ENCODE measurements around the gene CEMIP. TPM values are rescaled to one million over a fixed set of nuclear protein-coding genes. Genes with fewer than 3 reads are reported as not detected.

Gene CEMIP
- total RNA-seq (2014; rRNA removed; shearing (Covaris generic)) (not detected in 2 replicates), total RNA-seq (2022) (not detected in 2 replicates), Bru-seq, nascent RNA (not detected), BruChase-seq, experiment 1, labeled RNA remaining after a 6-hour chase (percentile 2 among the genes with signal in this experiment), BruChase-seq, experiment 2, labeled RNA remaining after a 2-hour chase (percentile 2 among the genes with signal in this experiment)
- long read RNA-seq, result 0 reads

- Histone ChIP-seq H3K4me3 (ENCODE audit: low read depth, low read length, poor library complexity, severe bottlenecking) (no peak within 1 kb of the TSS), H4K20me1 (ENCODE audit: insufficient read depth, low read length) (no peaks in the 10 kb centered on the region), H2AFZ (ENCODE audit: low read length) (no peak within 1 kb of the TSS), H3K4me1 (ENCODE audit: insufficient read depth, low read length, poor library complexity, severe bottlenecking) (no peaks in the 10 kb centered on the region), H3K9me3 (ENCODE audit: low read length) (no peaks in the 10 kb centered on the region), H3K79me2 (ENCODE audit: insufficient read depth, low read depth, low read length) (no peaks in the 10 kb centered on the region), H3K9me2 (ENCODE audit: insufficient read depth, low read length) (no peaks in the 10 kb centered on the region), H3K4me2 (ENCODE audit: low read length) (no peak within 1 kb of the TSS), H3K36me3 (ENCODE audit: insufficient read depth, low read length) (no peaks in the 10 kb centered on the region), H3K27ac (ENCODE audit: low read depth, low read length, poor library complexity, severe bottlenecking) (no peak within 1 kb of the TSS)
- no TSS peak for BruUV-seq (replicated peaks)
- intact Hi-C loops (cut with micrococcal nuclease; ENCODE audit: unreplicated experiment), result loop anchor here (10.0 kb wide), 1 partner anchor 214 kb away; no protein-coding TSS in a partner anchor
- ChIA-PET POLR2A (no interaction called here), CTCF (ENCODE audit: unreplicated experiment) (no interaction called here)
- peak; percentile 42 for TF ChIP-seq CTCF (conservative IDR thresholded peaks at IDR 0.05; ENCODE audit: low read length)
- no peak for TF ChIP-seq EZH2phosphoT487 (IDR thresholded peaks at IDR 0.05; ENCODE audit: borderline replicate concordance, low read depth, low read length)
- no peak for DNase-seq (ENCODE audit: low spot score)
These were observed at the start of gene CEMIP for GRCh38 chr15:80778964-80779657. Gene CEMIP (plus strand): TSS chr15:80779370. CDS start chr15:80873880, 94,510 bp downstream.

- POLR2A ChIA-PET, result no interaction called here
- Histone ChIP-seq H2AFZ (ENCODE audit: low read length) (no peak overlapping the region), H3K27ac (ENCODE audit: low read depth, low read length, poor library complexity, severe bottlenecking) (no peak overlapping the region), H3K9me3 (ENCODE audit: low read length) (no peaks in the 10 kb centered on the region), H4K20me1 (ENCODE audit: insufficient read depth, low read length) (no peaks in the 10 kb centered on the region), H3K4me1 (ENCODE audit: insufficient read depth, low read length, poor library complexity, severe bottlenecking) (no peaks in the 10 kb centered on the region), H3K36me3 (ENCODE audit: insufficient read depth, low read length) (no peaks in the 10 kb centered on the region), H3K9me2 (ENCODE audit: insufficient read depth, low read length) (no peaks in the 10 kb centered on the region), H3K4me3 (ENCODE audit: low read depth, low read length, poor library complexity, severe bottlenecking) (no peak overlapping the region), H3K79me2 (ENCODE audit: insufficient read depth, low read depth, low read length) (no peaks in the 10 kb centered on the region), H3K4me2 (ENCODE audit: low read length) (no peak overlapping the region)
- BruUV-seq (replicated peaks), result no TSS peak
- intact Hi-C loops (cut with micrococcal nuclease; ENCODE audit: unreplicated experiment), result no loop called here
- TF ChIP-seq CTCF (conservative IDR thresholded peaks at IDR 0.05; ENCODE audit: low read length) (no peak), EZH2phosphoT487 (IDR thresholded peaks at IDR 0.05; ENCODE audit: borderline replicate concordance, low read depth, low read length) (no peak)
- no peak for DNase-seq (ENCODE audit: low spot score)
- CTCF ChIA-PET (ENCODE audit: unreplicated experiment), result no interaction called here
These were observed 48.8 kb upstream of the CEMIP start for GRCh38 chr15:80730387-80730786.

GRCh38 chr15:80730926-80731325 lies 48.2 kb upstream of the CEMIP start:
- Histone ChIP-seq H3K4me1 (ENCODE audit: insufficient read depth, low read length, poor library complexity, severe bottlenecking) (no peaks in the 10 kb centered on the region), H4K20me1 (ENCODE audit: insufficient read depth, low read length) (no peaks in the 10 kb centered on the region), H3K4me2 (ENCODE audit: low read length) (no peak overlapping the region), H2AFZ (ENCODE audit: low read length) (no peak overlapping the region), H3K79me2 (ENCODE audit: insufficient read depth, low read depth, low read length) (no peaks in the 10 kb centered on the region), H3K9me2 (ENCODE audit: insufficient read depth, low read length) (no peaks in the 10 kb centered on the region), H3K9me3 (ENCODE audit: low read length) (no peaks in the 10 kb centered on the region), H3K27ac (ENCODE audit: low read depth, low read length, poor library complexity, severe bottlenecking) (no peak overlapping the region), H3K36me3 (ENCODE audit: insufficient read depth, low read length) (no peaks in the 10 kb centered on the region), H3K4me3 (ENCODE audit: low read depth, low read length, poor library complexity, severe bottlenecking) (no peak overlapping the region)
- POLR2A ChIA-PET, result no interaction called here
- TF ChIP-seq CTCF (conservative IDR thresholded peaks at IDR 0.05; ENCODE audit: low read length), result no peak
- TF ChIP-seq EZH2phosphoT487 (IDR thresholded peaks at IDR 0.05; ENCODE audit: borderline replicate concordance, low read depth, low read length), result no peak
- no TSS peak for BruUV-seq (replicated peaks)
- no peak for DNase-seq (ENCODE audit: low spot score)
- CTCF ChIA-PET (ENCODE audit: unreplicated experiment), result no interaction called here
- intact Hi-C loops (cut with micrococcal nuclease; ENCODE audit: unreplicated experiment), result no loop called here

Data from OCI-LY7 (cell line).